Measurements from ENCODE around the gene GORASP2.
"Not testable (repeated sequence)": the region's sequence is repeated elsewhere in the genome, so short reads cannot be mapped to it uniquely, and the experiment has no call there.

Gene GORASP2

GRCh38 chr2:170928824-170929685 lies at the start of gene GORASP2:
Gene GORASP2, plus strand, starts transcription at chr2:170929253. Its CDS starts 88 bp downstream, at chr2:170929341.
- DNase-seq = peak; percentile 98

GRCh38 chr2:170881840-170882239 lies 47.2 kb upstream of the GORASP2 start:
- no peak for DNase-seq

DNA sequence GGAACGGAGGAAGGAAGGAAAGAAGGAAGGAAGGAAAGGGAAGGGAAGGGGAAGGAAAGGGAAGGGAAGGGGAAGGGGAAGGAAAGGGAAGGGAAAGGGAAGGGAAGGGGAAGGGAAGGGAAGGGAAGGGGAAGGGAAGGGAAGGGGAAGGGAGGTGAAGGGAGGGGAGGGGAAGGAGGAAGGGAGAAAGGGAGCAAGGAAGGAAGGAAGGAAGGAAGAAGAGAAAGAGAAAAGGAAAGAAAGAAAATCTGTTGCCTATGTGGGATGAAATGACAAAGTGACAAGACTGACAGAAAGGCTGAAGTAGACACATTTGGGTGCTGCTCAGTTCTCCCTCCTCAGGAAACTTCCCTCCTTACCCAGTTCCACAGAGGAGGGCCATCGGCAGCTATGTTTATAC lies 46.3 kb upstream of the GORASP2 start:
- no peak for DNase-seq

GRCh38 chr2:170883683-170884082 lies 45.4 kb upstream of the GORASP2 start:
- no peak for DNase-seq

GRCh38 chr2:170885130-170885791 lies 43.8 kb upstream of the GORASP2 start:
- DNase-seq = no peak

DNA sequence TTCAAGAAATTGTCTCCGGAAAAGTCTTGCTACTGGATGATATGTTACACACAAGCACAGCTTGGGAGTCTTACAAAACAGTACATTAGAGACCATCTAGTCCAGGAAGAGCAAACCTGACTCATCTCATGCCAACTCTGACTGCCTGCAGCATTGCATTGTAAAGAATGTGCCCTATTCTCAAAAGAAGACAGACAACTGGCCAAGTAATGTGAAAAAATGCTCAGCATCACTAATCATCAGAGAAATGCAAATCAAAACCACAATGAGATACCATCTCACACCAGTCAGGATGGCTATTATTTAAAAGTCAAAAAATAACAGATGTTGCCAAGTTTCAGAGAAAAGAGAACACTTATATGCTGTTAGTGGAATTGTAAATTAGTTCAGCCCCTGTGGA lies 42.7 kb upstream of the GORASP2 start:
- no peak for DNase-seq

DNA sequence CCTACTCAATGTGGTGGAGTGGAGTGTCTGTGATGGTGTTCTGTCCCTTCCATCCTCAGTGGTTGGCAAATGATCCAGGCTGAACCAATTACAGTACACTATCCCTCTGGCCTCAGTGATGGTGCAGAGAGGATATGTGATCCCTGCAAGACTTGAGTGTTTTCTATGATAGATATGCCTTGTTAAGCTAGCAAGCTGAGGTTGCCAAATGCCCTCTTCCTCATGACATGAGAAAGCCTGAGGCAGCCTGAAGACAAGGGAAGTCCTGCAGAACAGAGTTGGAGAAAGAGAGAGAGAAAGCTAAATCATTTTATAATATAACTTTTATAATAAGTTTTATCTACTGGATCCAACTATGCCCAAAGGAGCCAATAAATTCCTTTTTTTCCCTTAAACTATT lies 41.6 kb upstream of the GORASP2 start:
- DNase-seq = no peak

- no peak for DNase-seq
Measured at GRCh38 chr2:170887896-170888295, 41.2 kb upstream of the GORASP2 start.

- no peak for DNase-seq
Measured at GRCh38 chr2:170891893-170892292, 37.2 kb upstream of the GORASP2 start.

- no peak for DNase-seq
Measured at GRCh38 chr2:170892391-170892951, 36.6 kb upstream of the GORASP2 start.

DNA sequence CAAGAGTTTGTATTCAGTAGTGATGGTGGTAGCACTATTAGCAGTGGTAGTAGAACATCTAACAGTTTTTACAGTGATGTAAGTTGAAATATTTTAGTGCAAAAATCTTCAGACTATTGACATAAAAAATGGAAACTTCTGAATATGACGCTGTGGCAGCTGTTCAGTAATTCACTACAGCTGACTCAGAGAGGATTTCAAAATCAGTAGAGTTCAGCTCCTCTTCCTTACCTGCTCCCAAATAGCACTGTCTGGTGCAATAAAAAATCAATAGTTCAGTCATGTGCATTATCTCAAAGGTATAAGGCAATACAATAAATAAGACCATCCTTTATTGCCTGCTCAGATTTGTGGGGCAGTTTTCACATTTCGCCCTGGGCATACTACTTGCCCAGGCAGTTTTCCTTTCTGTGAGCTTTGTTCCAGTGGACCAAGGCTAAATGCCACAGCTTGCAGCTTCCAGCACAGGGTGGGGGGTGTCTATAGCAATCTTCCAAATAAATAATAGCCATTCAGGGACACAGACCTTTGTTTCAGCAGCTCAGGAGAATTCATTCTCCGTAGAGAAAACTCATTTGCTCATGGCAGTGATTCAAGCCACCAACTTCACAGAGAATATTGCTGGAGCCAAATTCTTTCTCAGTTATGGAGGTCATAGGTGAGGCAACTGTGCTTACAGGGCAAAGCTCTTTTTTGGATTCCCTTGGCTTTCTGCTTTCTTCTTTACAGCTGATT lies 33.9 kb upstream of the GORASP2 start:
- no peak for DNase-seq

DNA sequence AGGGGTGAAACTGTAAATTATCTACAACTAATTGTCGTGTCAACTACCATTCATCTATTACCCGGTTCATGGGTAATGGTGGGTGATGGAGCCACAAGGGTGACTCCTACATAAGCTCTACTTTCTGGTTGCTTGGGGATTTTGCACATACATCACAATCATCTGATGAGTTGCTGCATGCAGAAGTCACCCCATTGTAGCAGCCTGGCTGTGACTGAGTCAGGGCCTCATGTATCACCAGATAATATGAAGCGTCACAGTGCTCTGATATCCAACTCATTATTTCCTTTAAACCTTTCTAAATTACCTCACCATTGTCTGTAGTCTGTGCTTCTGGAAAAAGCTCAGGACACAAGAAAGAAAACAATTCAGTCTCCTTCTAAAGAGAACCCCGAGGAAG lies 32.4 kb upstream of the GORASP2 start:
- DNase-seq = no peak

- no peak for DNase-seq
Measured at GRCh38 chr2:170897108-170897507, 31.9 kb upstream of the GORASP2 start.

DNA sequence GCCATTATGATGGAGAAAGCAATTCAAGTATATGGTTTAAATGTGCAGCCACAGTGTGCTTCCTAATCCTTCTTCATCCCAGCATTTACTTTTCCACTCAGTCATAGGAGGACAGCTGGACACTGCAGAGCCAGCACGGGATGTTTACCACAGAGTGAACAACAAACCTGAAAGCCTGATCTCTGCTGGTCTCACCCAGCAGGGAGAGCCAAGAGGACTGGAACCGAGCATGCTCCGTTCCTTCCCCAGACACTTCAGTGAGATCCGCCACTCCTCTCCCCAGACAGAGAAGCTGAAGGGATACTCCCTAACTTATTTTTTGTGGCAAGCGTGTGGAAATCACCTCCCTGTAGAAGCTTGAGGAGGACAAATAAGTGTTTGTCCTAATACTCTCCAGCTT lies 23.2 kb upstream of the GORASP2 start:
- no peak for DNase-seq

DNA sequence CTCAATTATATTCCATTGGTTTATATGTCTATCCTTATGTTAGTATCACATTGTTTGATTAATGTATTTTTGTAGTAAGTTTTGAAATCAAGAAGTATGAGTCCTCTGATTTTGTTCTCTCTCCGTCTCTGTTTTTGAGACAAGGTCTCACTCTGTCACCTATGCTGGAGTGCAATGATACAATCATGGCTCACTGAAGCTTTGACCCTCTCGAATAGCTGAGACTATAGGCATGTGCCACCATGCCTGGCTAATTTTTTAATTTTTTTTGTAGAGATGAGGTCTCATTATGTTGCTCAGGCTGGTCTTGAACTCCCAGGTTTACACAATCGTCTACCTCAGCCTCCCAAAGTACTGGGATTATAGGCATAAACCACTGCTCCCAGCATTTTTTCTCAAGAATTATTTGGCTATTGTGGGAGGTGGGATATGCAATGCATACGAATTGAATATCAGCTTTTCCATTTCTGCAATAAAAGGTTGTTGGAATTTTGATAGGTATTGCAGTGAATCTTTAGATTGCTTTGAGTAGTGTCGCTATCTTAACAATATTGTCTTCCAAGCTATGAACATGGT lies 17.7 kb upstream of the GORASP2 start:
- DNase-seq = no peak

GRCh38 chr2:170914994-170915666 lies 13.9 kb upstream of the GORASP2 start:
- not testable (repeated sequence) for DNase-seq

DNA sequence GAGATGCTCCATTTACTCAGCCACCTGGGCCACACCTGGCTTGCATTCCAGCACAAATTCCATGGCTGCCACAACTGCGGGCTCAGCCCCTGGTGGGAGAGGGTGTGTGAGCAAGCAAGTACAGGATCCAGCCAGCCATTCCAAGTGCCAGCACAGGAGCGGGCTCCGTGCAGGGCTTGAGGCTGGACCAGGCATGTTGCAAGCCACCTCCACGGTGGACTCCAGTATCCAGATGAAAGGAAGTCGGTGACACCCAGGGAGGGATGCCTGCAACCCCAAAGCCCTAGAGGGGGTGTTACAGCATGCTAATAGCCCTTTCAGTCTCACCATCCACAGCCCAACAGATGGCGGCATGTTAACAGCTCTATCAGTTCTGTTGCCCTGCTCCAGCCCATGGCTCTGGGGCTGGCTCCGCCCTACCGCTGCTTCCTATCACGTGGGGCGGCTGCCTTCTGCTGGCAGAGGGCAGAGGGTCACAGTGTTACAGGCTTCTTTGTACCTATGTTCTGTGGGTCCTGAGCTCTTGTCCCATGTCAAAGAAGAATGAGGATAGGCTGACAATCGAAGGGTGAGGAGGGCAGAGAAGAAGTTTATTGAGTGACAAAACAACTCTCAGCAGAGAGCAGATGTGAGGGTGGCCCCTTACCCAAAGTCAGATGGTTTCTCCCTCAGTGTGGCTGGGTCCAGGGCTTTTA lies 11.7 kb upstream of the GORASP2 start:
- DNase-seq = no peak

DNA sequence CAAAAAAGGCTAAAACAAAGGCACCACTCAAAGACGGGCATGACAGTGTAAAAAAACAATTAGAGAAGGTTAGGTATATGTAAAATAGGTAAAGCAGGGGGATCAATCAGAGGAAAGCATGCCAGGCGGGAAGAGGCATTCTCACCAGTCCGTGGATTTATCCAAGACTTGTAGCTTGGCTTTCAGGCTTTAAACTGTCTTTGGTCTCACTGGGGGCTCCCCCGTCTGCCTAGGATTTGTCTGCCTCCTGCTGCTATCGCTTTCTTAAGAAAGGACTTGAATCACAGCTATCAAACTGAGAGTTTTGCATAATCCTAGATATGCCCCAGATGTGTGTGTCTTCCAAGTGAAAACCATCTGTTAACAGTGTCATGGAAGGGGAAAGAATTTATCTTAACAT lies 11.1 kb upstream of the GORASP2 start:
- DNase-seq = no peak

GRCh38 chr2:170921873-170922272 lies 7.2 kb upstream of the GORASP2 start:
- not testable (repeated sequence) for DNase-seq

DNA sequence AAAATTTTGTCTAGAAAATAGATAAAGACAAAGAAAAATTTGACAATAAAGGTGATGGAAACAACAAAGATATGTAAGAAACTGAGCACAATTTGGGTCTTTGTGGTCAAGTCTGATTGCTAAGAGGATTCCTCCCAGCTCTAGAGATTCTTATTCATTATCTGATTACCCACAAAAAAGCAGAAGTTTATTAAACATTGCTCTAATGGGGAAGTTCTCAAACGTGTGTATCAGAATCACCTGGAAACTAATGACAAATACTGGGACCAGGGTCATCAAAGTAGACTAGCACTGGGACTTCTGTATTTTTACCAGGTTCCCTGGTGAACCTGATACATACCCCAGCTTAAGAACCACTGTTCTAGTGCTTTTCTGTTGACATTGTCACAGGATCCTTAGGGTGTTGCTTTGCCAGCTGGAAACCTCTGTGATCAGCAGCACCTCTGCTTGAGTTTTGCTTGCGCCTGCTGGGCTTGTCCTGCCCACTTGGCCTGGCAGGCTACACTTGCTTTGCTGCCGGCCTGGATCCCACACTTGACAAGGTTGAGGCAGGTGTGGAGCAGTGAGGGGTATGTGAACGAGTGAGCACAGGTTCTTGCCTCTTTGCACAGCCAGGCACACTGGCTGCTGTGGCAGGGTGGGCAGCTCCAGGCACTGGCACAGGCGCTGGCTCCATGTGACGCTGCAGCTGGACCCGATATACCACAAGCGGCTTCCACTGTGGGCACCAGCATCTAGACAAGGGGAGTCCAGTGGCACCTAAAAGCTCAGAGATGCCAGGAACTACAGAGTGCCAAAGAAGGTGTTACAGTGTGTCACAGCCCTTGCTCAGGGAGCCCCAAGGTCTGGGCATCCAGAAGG lies 6.2 kb upstream of the GORASP2 start:
- no peak for DNase-seq

GRCh38 chr2:170923799-170924198 lies 5.3 kb upstream of the GORASP2 start:
- DNase-seq = no peak

All from NCI-H146 (cell line).